Measurements from ENCODE around the gene INTU. TPM values are rescaled to one million over a fixed set of nuclear protein-coding genes. Genes with fewer than 3 reads are reported as not detected.
"Not testable (repeated sequence)": the region's sequence is repeated elsewhere in the genome, so short reads cannot be mapped to it uniquely, and the experiment has no call there.

INTU gene
- total RNA-seq, 6 experiments from 2014 or later: 1.1 to 2.0 (median 1.3) TPM

- TF ChIP-seq POLR2A (IDR thresholded peaks at IDR 0.05): no peak
- TF ChIP-seq, protein P1, sequence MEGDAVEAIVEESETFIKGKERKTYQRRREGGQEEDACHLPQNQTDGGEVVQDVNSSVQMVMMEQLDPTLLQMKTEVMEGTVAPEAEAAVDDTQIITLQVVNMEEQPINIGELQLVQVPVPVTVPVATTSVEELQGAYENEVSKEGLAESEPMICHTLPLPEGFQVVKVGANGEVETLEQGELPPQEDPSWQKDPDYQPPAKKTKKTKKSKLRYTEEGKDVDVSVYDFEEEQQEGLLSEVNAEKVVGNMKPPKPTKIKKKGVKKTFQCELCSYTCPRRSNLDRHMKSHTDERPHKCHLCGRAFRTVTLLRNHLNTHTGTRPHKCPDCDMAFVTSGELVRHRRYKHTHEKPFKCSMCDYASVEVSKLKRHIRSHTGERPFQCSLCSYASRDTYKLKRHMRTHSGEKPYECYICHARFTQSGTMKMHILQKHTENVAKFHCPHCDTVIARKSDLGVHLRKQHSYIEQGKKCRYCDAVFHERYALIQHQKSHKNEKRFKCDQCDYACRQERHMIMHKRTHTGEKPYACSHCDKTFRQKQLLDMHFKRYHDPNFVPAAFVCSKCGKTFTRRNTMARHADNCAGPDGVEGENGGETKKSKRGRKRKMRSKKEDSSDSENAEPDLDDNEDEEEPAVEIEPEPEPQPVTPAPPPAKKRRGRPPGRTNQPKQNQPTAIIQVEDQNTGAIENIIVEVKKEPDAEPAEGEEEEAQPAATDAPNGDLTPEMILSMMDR (IDR thresholded peaks at IDR 0.05): no peak
- intact Hi-C loops (cut with DNase I): no loop called here
- no peaks in the 10 kb centered on the region for H3K36me3 ChIP-seq
- ATAC-seq (no peak), DNase-seq (no peak)
- H3K27me3 ChIP-seq: no peaks in the 10 kb centered on the region
- no peak overlapping the region for H3K4me3 ChIP-seq
- H3K9me3 ChIP-seq: no peaks in the 10 kb centered on the region
- no peak overlapping the region for H3K27ac ChIP-seq
- WGBS (ENCODE audit: insufficient coverage, low coverage, low lambda C conversion rate, missing lambda C conversion rate): 100% methylated on average over 2 of the region's 4 CpGs
- no peaks in the 10 kb centered on the region for H3K4me1 ChIP-seq
These were observed 11.0 kb downstream of the INTU start for GRCh38 chr4:127643791-127644190.

DNA sequence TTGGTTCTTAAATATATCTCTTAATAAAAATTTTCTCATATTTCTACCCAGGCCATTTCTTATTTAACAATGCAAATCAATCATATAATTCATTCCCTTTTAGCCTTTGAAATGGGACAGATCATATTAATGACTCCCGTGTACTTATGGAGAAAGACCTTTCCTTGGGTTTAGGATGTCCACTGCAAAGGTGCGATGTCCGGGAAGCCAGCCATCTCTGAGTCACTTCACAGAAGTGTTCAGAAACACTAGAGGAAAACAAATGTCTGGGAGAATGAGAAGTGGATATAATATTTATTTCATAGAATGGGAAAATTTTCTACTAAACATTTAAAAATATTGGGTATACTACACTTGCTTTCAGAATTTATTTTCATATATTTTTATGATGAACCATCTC, 15.3 kb downstream of the INTU start:
- no peaks in the 10 kb centered on the region for H3K27me3 ChIP-seq
- 90% methylated on average over 3 of the region's 3 CpGs for WGBS (ENCODE audit: insufficient coverage, low coverage, low lambda C conversion rate, missing lambda C conversion rate)
- no peak overlapping the region for H3K27ac ChIP-seq
- DNase-seq: no peak
- no peaks in the 10 kb centered on the region for H3K36me3 ChIP-seq
- intact Hi-C loops (cut with DNase I): no loop called here
- no peak for ATAC-seq
- TF ChIP-seq, protein P1 (IDR thresholded peaks at IDR 0.05): no peak
- TF ChIP-seq POLR2A (IDR thresholded peaks at IDR 0.05): no peak
- no peaks in the 10 kb centered on the region for H3K9me3 ChIP-seq
- no peak overlapping the region for H3K4me3 ChIP-seq
- H3K4me1 ChIP-seq: no peaks in the 10 kb centered on the region

- DNase-seq; intact Hi-C loops (cut with DNase I); H3K36me3 ChIP-seq; H3K4me1 ChIP-seq; H3K27me3 ChIP-seq; ATAC-seq; H3K9me3 ChIP-seq; H3K27ac ChIP-seq; H3K4me3 ChIP-seq: not testable (repeated sequence)
- WGBS (ENCODE audit: insufficient coverage, low coverage, low lambda C conversion rate, missing lambda C conversion rate): no CpG with 5 or more reads among the region's 17 CpGs
These were observed 22.8 kb downstream of the INTU start for GRCh38 chr4:127655590-127655989.

GRCh38 chr4:127656047-127656680, 23.4 kb downstream of the INTU start:
- no peak for TF ChIP-seq POLR2A (IDR thresholded peaks at IDR 0.05)
- TF ChIP-seq, protein P1 (IDR thresholded peaks at IDR 0.05): no peak
- intact Hi-C loops (cut with DNase I): no loop called here
- H3K4me1 ChIP-seq: no peaks in the 10 kb centered on the region
- 96% methylated on average over 4 of the region's 9 CpGs for WGBS (ENCODE audit: insufficient coverage, low coverage, low lambda C conversion rate, missing lambda C conversion rate)
- no peaks in the 10 kb centered on the region for H3K27me3 ChIP-seq
- no peaks in the 10 kb centered on the region for H3K9me3 ChIP-seq
- ATAC-seq (no peak), DNase-seq (no peak)
- H3K27ac ChIP-seq: no peak overlapping the region
- H3K4me3 ChIP-seq: no peak overlapping the region
- H3K36me3 ChIP-seq: no peaks in the 10 kb centered on the region

DNA sequence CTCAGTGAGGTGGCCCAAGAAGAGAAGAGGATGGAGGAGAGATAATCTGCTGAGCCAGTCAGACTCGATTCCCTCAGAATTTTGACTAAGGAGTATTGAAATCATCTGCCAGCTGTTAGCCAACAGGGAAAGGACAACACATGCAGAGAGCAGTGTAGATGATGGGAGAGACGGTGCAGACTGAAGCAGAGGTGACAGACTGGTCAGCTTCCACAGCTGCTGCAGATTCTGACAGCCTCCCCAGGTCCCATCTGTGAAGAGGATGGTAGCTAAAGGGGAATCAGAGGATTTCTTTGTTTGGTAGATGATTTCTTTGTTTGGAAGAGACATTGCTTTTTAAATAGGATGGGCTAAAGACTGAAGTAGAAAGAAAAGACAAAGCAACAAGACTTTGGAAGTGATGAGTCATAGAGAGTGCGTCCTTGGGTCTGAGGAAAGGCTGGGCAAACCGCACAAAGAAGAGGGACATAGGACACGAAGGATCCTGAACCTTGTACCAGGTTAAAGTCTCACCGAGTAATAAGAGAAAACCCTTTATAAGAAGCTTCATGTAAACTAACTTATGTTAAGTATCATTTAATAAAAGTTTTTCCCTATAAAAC, 27.6 kb downstream of the INTU start:
- no peaks in the 10 kb centered on the region for H3K27me3 ChIP-seq
- no peaks in the 10 kb centered on the region for H3K4me1 ChIP-seq
- intact Hi-C loops (cut with DNase I): no loop called here
- no peaks in the 10 kb centered on the region for H3K36me3 ChIP-seq
- TF ChIP-seq, protein P1 (IDR thresholded peaks at IDR 0.05): no peak
- no peak for TF ChIP-seq POLR2A (IDR thresholded peaks at IDR 0.05)
- H3K9me3 ChIP-seq: no peaks in the 10 kb centered on the region
- no peak for DNase-seq
- no peak overlapping the region for H3K27ac ChIP-seq
- no peak overlapping the region for H3K4me3 ChIP-seq
- WGBS (ENCODE audit: insufficient coverage, low coverage, low lambda C conversion rate, missing lambda C conversion rate): 80% methylated on average over 6 of the region's 6 CpGs
- ATAC-seq: no peak

Data from right lobe of liver (tissue), 6 donors.